Stimulated activated CD4-positive, alpha-beta T cell treated with anti-CD3 and anti-CD28 coated beads, TNF-alpha, amount 100 ng/mL, for 1 hour (primary cell): ENCODE results near the gene EYA3.
A peak's percentile ranks its signal among the peaks of the same experiment; 100 is the strongest.

Experiments
- DNase-seq, 3 donors: peaks; one replicate each; pipeline ENCODE4 v3.0.0-alpha.2; 2020; ENCODE audit warnings: low read depth in 3 of 3, low spot score in 1 of 3

Gene EYA3

GRCh38 chr1:27941671-27942540, 146.5 kb downstream of the EYA3 start:
- no peak for DNase-seq

DNA sequence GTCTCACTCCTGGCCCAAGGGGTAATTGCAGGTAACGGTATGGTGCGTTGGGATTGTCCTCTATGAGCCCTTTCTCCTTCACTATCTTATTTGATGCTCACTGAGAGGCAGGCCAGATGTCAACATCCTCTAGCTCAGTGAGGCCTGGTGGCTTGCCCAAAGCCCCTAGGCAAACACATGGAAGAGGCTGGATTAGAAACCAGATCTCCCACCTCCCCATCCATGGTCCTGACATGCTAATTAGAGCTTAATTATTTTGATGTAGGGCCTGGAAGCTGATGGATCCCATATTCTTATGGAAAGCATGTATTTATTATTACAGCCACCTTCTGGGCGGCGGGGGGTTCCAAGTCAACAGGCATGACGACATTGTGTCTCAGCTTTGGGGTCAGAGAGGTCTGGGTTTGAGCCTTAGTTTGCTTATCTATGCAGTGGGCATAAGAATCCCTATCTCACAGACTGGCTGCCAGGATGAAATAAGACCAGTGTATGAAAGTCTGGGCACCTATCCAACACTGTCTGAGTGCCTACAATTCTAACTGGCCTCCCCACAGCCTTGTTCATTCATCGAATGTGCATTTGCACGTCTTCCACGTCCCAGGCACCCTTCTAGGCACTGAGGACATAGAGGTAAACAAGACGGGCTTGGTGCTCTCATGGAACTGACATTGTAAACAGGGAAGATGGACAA, 147.4 kb downstream of the EYA3 start:
- DNase-seq = no peak

GRCh38 chr1:27940297-27940696, 148.1 kb downstream of the EYA3 start:
- peak; percentile 41 to 59 (median 50) for DNase-seq

DNA sequence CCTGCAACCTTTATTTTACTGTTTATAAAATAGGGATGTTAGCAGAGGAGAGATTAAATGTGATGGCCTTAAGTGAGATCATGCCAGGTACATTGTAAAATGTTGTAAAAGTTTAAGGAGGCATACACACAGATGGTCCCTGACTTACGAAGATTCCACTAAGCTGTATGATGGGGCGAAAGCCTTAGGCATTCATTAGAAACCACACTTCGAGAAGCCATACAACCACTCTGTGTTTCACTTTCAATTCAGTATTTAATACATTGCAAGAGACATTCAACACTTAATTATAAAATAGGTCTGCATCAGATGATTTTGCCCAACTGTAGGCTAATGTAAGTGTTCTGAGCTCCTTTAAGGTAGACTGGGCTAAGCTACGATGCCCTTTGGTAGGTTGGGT, 149.9 kb downstream of the EYA3 start:
- DNase-seq = no peak

- DNase-seq = no peak
Measured at GRCh38 chr1:27937524-27937836, 150.9 kb downstream of the EYA3 start.

DNA sequence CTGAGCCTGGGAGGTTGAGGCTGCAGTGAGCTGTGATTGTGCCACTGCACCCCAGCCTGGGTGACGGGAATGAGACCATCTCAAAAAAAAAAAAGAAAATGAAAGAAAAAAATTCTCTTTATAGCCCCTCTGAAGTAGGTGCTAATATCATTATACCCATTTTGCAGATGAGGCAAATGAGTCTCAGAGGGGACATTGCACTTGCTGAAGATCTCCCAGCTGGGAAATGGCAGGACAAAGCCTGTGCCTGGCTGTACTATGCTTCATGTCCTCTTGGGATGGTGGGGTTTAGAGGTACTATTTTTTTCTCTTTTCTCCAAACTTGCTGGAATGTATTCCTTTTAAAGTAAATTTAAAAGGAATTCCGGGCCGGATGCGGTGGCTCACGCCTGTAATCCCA, 152.0 kb downstream of the EYA3 start:
- no peak for DNase-seq

DNA sequence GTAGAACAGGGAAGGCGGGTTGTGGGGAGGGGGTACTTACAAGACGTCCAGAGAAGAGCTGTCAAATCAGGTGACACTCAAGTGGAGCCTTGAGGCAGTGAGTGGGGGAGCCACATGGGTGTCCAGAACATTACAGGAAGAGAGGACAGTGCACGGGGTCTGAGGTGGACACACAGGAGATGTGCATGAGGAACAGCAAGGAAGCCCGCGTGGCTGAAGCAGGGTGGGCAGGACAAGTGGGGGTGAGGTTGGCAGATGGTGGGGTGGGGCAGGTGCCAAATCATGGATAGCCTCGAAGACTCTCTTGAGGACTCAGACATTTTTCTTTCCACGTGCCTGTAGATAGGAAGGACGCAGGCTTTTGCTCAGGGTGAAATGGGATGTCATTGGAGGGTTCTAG, 152.7 kb downstream of the EYA3 start:
- DNase-seq = no peak

DNA sequence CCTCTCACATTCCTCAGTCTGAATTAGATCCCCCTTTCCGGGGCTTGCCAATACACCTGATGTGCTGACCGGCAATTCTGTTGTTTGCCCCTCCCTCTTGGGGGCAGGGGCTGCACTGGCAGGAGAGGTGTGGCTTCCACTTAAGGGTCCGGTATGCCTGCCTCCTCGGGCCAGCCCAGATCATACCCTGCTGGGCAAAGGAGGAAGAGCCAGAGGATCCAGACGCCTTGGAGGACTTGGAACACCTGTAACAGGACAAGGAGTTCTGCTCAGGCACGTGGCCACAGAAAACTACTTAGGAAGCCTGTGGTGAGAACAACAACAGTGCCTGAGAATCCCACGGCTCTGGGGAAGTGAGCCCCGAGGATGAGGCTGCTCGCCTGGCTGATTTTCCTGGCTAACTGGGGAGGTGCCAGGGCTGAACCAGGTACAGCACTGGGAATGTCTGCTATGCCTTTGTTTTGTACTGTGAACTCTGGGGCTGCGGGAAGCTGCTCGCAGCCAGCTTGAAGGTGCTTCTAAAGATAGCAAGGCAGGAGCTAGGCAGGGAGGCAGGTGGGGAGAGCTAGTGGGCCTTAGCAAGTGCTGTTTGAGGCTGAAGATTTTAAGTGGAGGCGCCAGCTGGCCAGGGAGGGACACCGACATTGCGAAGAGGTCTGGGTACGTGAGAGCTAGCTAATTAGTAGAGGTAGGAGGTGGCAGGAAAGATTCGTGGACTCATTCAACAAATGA, 153.4 kb downstream of the EYA3 start, which contains the start of gene SMPDL3B:
TSS of gene SMPDL3B (plus strand) at position 183 of the 732 bp plus-strand sequence. CDS start at position 367, 184 bp downstream.
- no peak for DNase-seq

DNA sequence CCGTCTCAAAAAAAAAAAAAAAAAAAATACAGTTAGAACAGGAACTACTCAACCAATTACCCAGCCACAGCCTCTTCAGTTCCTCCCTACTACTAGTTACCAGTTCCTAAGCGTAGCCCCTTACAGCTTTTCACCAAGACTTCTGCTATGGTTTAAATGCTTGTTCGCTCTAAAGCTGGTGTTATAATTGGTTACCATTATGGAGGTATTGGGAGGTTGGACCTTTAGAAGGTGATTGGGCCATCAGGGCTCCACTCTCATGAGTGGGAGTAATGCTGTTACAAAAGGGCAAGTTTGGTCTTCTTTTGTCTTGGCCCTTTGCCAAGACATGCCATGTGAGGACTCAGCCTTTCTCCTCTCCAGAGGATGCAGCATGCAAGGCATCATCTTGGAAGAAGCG, 156.7 kb downstream of the EYA3 start:
- DNase-seq = no peak

- no peak for DNase-seq
Measured at GRCh38 chr1:27931184-27931583, 157.2 kb downstream of the EYA3 start.

DNA sequence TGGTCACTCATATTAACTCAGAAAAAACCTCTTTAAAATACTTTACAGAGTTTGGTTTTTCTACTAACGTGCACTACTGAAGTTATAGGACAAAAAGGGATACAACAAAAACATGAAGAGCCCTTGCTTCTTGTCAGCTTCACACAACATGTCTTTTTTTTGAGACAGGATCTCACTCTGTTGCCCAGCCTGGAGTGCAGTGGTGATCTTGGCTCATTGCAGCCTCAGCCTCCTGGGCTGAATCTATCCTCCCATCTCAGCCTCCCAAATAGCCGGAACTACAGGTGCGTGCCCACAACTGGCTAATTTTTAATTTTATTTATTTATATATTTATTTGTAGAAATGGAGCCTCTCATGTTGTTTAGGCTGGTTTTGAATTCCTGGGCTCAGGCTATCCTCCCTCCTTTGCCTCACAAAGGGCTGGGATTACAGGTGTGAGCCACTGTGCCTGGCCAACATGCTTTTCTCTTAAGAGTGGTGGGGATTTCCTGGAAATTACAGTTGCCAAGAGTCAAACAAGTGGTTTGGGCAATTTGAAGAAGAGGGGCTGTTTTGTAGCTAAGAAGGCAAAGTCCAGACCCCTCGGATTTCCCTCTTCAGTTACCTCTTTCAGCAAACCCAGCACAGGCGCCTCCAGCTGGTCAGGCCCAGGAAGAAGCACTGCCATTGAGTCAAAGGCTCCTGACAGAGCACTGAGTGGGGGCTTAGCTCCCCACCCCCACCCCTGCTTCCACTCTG, 160.0 kb downstream of the EYA3 start:
- no peak for DNase-seq

DNA sequence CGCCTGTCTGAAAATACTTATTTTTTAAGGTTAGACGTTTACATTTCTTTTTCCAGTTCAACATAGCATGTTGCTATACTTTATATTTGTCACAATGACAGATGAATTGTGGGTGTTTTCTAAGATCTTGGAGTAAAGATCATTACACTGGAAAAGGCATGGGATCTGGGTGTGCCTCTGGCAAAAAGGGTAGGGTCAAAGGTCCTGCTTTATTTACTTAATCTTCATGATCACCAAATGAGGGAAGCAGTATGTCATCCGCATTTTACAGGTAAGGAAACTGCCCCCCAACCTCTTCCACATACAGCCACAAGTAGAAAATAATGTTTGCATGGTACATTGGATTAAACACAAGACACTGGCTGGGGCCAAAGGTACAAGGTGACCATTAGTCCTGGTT, 166.1 kb downstream of the EYA3 start:
- DNase-seq = no peak
